ENCODE data around the gene DDX1. TPM values are rescaled to one million over a fixed set of nuclear protein-coding genes. Genes with fewer than 3 reads are reported as not detected.

DDX1 gene
- total RNA-seq, 4 donors from 2014 or later: 58.3 to 90.5 (median 60.8) TPM

GRCh38 chr2:15613736-15614429, 22.2 kb downstream of the DDX1 start:
- H3K36me3 ChIP-seq: peaks cover 29 to 77% (median 53%) of the 10 kb centered on the region in 4 donors
- H3K9me3 ChIP-seq: no peaks in the 10 kb centered on the region
- no peaks in the 10 kb centered on the region for H3K27me3 ChIP-seq
- 93% methylated on average over 10 of the region's 10 CpGs for WGBS
- peaks cover 0 to 5% (median 0%) of the 10 kb centered on the region in 4 donors for H3K4me1 ChIP-seq
- no peak for DNase-seq (ENCODE audit: extremely low spot score)
- no peak overlapping the region for H3K4me3 ChIP-seq
- intact Hi-C loops (cut with DNase I): no loop called here
- no peak overlapping the region for H3K27ac ChIP-seq (replicated peaks in 1 of 4)
- TF ChIP-seq POLR2AphosphoS5 (IDR thresholded peaks at IDR 0.05) (no peak), CTCF (IDR thresholded peaks at IDR 0.05) (no peak), POLR2A (IDR thresholded peaks at IDR 0.05; ENCODE audit: low read depth) (no peak), EP300 (IDR thresholded peaks at IDR 0.05) (no peak)

- TF ChIP-seq POLR2AphosphoS5 (IDR thresholded peaks at IDR 0.05) (no peak), EP300 (IDR thresholded peaks at IDR 0.05) (no peak), POLR2A (IDR thresholded peaks at IDR 0.05; ENCODE audit: low read depth) (no peak), CTCF (IDR thresholded peaks at IDR 0.05) (no peak)
- H3K4me3 ChIP-seq: no peak overlapping the region
- H3K36me3 ChIP-seq: peaks cover 25 to 77% (median 55%) of the 10 kb centered on the region in 4 donors
- no peak for DNase-seq (ENCODE audit: extremely low spot score)
- WGBS: 86% methylated on average over 6 of the region's 6 CpGs
- no peak overlapping the region for H3K27ac ChIP-seq (replicated peaks in 1 of 4)
- intact Hi-C loops (cut with DNase I): no loop called here
- peaks cover 0 to 5% (median 0%) of the 10 kb centered on the region in 4 donors for H3K4me1 ChIP-seq
- H3K9me3 ChIP-seq: no peaks in the 10 kb centered on the region
- H3K27me3 ChIP-seq: no peaks in the 10 kb centered on the region
These were observed 23.1 kb downstream of the DDX1 start for GRCh38 chr2:15614545-15615300.

- peaks cover 31 to 77% (median 55%) of the 10 kb centered on the region in 4 donors for H3K36me3 ChIP-seq
These were observed 23.7 kb downstream of the DDX1 start for GRCh38 chr2:15615301-15615920.

GRCh38 chr2:15616429-15616828, 24.8 kb downstream of the DDX1 start:
- WGBS: 89% methylated on average over 4 of the region's 4 CpGs
- no peaks in the 10 kb centered on the region for H3K9me3 ChIP-seq
- H3K27me3 ChIP-seq: no peaks in the 10 kb centered on the region
- peaks cover 37 to 84% (median 65%) of the 10 kb centered on the region in 4 donors for H3K36me3 ChIP-seq
- TF ChIP-seq POLR2A (IDR thresholded peaks at IDR 0.05; ENCODE audit: low read depth): no peak
- TF ChIP-seq EP300 (IDR thresholded peaks at IDR 0.05): no peak
- no peak for TF ChIP-seq CTCF (IDR thresholded peaks at IDR 0.05)
- TF ChIP-seq POLR2AphosphoS5 (IDR thresholded peaks at IDR 0.05): no peak
- no peak overlapping the region for H3K4me3 ChIP-seq
- DNase-seq (ENCODE audit: extremely low spot score): no peak
- H3K4me1 ChIP-seq: peaks cover 0 to 5% (median 0%) of the 10 kb centered on the region in 4 donors
- intact Hi-C loops (cut with DNase I): no loop called here
- no peak overlapping the region for H3K27ac ChIP-seq (replicated peaks in 1 of 4)

More at GRCh38 chr2:15615301-15615920, 23.7 kb downstream of the DDX1 start:
- no peak overlapping the region for H3K27ac ChIP-seq (replicated peaks in 1 of 4)
- no peak for TF ChIP-seq EP300 (IDR thresholded peaks at IDR 0.05)
- H3K4me3 ChIP-seq: no peak overlapping the region
- no peaks in the 10 kb centered on the region for H3K27me3 ChIP-seq
- DNase-seq (ENCODE audit: extremely low spot score): no peak
- H3K9me3 ChIP-seq: no peaks in the 10 kb centered on the region
- H3K4me1 ChIP-seq: peaks cover 0 to 5% (median 0%) of the 10 kb centered on the region in 4 donors
- WGBS: 81% methylated on average over 3 of the region's 3 CpGs
- intact Hi-C loops (cut with DNase I): no loop called here

Data from esophagus muscularis mucosa (tissue), 4 donors.